ENCODE data around the gene DARS1. TPM values are rescaled to one million over a fixed set of nuclear protein-coding genes. Genes with fewer than 3 reads are reported as not detected.
A peak's percentile ranks its signal among the peaks of the same experiment; 100 is the strongest.

DARS1 gene
- total and polyA plus RNA-seq, 8 donors = 29.8 to 49.0 (median 37.4) TPM

DNA sequence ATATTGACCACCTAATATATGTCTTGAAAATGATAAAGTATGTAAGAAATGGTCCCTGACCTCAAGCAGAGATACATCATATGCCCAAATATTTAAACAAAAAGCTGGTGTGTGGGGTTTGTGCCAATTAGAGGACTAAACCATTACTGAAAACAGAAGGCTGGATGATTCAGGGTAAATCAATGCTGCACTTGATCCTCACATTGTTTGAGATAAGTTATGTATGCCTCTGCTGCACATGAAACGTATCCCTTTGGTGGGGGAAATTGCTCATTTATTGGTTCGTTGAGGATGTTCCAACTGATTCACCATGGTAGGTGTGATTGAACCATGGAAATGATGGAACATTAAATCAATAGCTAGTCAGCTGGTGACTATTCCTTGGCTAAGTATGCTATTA lies 24.7 kb upstream of the DARS1 start:
- 78 to 86% methylated on average over 2 of the region's 2 CpGs for WGBS, 2 donors
- Histone ChIP-seq H3K36me3 (no peaks in the 10 kb centered on the region), H3K27me3 (no peaks in the 10 kb centered on the region), H3K27ac (no peak overlapping the region), H3K4me3 (no peak overlapping the region), H3K9me3 (no peaks in the 10 kb centered on the region), H3K4me1 (peaks cover 0 to 14% (median 6%) of the 10 kb centered on the region in 3 donors)
- TF ChIP-seq, protein P1, sequence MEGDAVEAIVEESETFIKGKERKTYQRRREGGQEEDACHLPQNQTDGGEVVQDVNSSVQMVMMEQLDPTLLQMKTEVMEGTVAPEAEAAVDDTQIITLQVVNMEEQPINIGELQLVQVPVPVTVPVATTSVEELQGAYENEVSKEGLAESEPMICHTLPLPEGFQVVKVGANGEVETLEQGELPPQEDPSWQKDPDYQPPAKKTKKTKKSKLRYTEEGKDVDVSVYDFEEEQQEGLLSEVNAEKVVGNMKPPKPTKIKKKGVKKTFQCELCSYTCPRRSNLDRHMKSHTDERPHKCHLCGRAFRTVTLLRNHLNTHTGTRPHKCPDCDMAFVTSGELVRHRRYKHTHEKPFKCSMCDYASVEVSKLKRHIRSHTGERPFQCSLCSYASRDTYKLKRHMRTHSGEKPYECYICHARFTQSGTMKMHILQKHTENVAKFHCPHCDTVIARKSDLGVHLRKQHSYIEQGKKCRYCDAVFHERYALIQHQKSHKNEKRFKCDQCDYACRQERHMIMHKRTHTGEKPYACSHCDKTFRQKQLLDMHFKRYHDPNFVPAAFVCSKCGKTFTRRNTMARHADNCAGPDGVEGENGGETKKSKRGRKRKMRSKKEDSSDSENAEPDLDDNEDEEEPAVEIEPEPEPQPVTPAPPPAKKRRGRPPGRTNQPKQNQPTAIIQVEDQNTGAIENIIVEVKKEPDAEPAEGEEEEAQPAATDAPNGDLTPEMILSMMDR (IDR thresholded peaks at IDR 0.05) = no peak
- intact Hi-C loops (cut with DNase I) = no loop called here
- ATAC-seq = no peak
- FAIRE-seq = no peak
- no peak for DNase-seq

DNA sequence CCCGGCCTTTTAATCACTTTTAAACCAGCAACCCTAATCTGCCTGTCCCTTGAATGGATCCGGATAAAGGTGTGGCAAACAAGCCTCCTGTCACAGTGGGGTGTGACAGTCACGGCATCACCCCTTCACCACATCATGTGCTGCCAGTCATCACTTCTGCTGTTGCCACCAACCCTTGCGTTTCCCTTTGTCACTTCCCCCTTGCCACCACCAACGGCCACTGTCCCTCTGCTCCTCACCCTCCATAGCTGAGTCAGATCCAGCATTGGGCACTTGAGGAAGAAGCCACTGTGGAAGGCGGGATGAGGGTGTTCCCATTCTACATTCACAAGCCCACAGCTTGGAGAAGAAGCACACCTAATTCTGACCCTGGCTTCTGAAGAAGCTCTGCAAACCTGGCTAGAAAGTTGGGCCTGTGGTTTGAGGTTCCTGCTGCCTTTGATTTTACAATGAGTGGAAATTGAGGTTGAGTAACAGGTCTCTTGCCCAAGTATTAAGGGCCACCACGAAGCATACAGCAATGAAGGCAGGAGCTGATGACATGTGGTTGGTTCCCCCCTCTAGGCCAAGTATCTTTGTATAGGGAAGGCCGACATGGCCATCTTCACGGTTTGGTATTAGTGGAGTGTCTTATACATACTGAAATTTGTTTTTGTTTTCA lies 22.9 kb upstream of the DARS1 start:
- peak in 1 of 6 donors; percentile 54 for DNase-seq
- no peak for FAIRE-seq
- WGBS, 2 donors = 85 to 95% methylated on average over 9 of the region's 9 CpGs
- intact Hi-C loops (cut with DNase I) = no loop called here
- TF ChIP-seq, protein P1 (IDR thresholded peaks at IDR 0.05) = no peak
- H3K4me1 ChIP-seq = peaks cover 0 to 9% (median 0%) of the 10 kb centered on the region in 3 donors
- no peaks in the 10 kb centered on the region for H3K9me3 ChIP-seq
- no peak overlapping the region for H3K4me3 ChIP-seq
- no peak overlapping the region for H3K27ac ChIP-seq
- H3K36me3 ChIP-seq = no peaks in the 10 kb centered on the region
- H3K27me3 ChIP-seq = no peaks in the 10 kb centered on the region
- peak in 3 of 4 donors; percentile 25 to 76 (median 74) for ATAC-seq

DNA sequence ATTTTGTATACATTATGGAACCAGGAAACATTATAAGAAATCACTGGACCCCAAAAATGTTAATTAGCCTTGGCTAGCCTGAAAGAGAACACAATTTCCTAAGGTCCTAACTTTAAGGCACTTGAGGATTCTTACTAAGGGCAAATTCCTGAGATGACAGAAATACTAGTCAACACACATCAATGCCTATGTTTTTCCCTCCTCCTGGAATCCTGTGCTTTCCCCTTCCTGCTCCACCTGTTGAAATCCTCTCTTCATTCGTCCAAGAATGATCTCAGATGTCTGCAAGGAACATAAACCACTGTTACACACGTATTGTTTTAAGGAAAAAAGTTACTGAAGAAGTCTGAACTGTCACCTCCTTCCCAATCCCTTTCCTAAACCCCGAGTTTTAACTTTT lies 21.2 kb upstream of the DARS1 start:
- H3K4me3 ChIP-seq = no peak overlapping the region
- 54 to 74% methylated on average over 3 of the region's 3 CpGs for WGBS, 2 donors
- no peak for FAIRE-seq
- no peak for DNase-seq
- no peak for ATAC-seq
- H3K9me3 ChIP-seq = no peaks in the 10 kb centered on the region
- H3K27me3 ChIP-seq = no peaks in the 10 kb centered on the region
- intact Hi-C loops (cut with DNase I) = no loop called here
- H3K27ac ChIP-seq = no peak overlapping the region
- peaks cover 0 to 9% (median 0%) of the 10 kb centered on the region in 3 donors for H3K4me1 ChIP-seq
- H3K36me3 ChIP-seq = no peaks in the 10 kb centered on the region
- TF ChIP-seq, protein P1 (IDR thresholded peaks at IDR 0.05) = no peak

DNA sequence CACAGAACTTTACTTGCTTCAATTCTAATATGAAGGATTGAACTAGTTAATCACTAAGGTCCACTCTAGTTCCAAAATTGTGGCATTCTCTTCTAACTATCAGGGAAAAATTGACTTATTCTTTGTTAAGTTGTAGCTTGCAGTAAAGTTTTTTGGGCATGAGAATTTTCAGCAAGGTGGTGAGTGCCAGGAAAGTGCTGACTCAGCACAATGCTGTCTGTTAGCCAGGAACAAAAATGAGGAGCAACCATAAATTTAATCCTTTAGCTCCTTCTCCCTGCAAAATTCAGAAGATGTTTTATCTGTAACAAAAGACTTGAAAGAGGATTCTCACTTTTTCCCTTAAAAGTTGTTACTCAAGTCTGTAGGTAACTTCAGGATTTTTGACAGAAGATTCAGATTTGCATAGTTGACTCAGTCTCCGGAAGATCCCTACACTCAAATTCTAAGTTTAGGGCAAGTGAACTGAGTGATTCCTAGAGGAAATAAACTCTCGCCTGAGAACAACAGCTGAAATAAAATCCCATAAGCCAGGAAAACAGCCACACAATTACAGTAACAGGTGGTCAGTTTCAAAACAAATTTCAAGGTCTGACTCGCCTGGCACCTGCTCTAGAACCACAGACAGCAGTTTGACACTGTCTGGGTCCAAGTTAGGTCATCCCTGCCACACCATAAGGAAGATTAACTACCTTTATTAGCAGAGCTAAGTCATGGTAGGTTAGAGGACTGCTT lies 20.2 kb upstream of the DARS1 start:
- ATAC-seq (peak in 2 of 4 donors; percentile 48 to 74), FAIRE-seq (no peak), DNase-seq (no peak)
- Histone ChIP-seq H3K27ac (no peak overlapping the region), H3K27me3 (no peaks in the 10 kb centered on the region), H3K4me1 (peaks cover 0 to 9% (median 0%) of the 10 kb centered on the region in 3 donors), H3K36me3 (no peaks in the 10 kb centered on the region), H3K9me3 (no peaks in the 10 kb centered on the region), H3K4me3 (no peak overlapping the region)
- intact Hi-C loops (cut with DNase I) = no loop called here
- TF ChIP-seq, protein P1 (IDR thresholded peaks at IDR 0.05) = no peak
- 42 to 50% methylated on average over 3 of the region's 3 CpGs for WGBS, 2 donors

DNA sequence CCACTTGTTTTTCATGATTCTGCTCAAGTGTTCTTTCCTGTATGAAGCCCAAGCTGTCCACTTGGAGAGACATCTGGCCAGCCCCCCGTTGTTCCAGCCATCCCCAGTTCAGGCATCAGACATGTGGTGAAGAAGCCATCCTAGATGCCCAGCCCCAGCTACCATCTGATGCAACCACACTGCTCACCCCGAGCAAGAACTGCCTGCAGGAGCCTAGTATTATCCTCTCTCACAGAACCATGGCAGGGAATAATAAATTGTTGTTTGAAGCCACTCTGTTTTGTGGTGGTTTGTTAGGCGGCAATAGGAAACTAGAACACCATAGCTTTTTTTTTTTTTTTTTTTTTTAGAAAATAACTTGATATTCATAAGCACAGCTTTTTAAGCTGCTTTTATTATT lies 19.5 kb upstream of the DARS1 start:
- no peak overlapping the region for H3K27ac ChIP-seq
- FAIRE-seq = no peak
- H3K9me3 ChIP-seq = no peaks in the 10 kb centered on the region

More for the DNA sequence above, 19.5 kb upstream of the DARS1 start:
- DNase-seq (no peak), ATAC-seq (no peak)
- H3K4me3 ChIP-seq = no peak overlapping the region
- H3K36me3 ChIP-seq = no peaks in the 10 kb centered on the region
- intact Hi-C loops (cut with DNase I) = no loop called here
- WGBS, 2 donors = 84 to 90% methylated on average over 3 of the region's 3 CpGs
- peaks cover 0 to 9% (median 0%) of the 10 kb centered on the region in 3 donors for H3K4me1 ChIP-seq
- H3K27me3 ChIP-seq = no peaks in the 10 kb centered on the region
- TF ChIP-seq, protein P1 (IDR thresholded peaks at IDR 0.05) = no peak
